ENCODE data around the gene ZBTB47. TPM values are rescaled to one million over a fixed set of nuclear protein-coding genes. Genes with fewer than 3 reads are reported as not detected.
A peak's percentile ranks its signal among the peaks of the same experiment; 100 is the strongest.

Gene ZBTB47
- total and polyA plus RNA-seq, 4 experiments from 2014 or later: 1.4 to 1.8 TPM; not detected in 2

DNA sequence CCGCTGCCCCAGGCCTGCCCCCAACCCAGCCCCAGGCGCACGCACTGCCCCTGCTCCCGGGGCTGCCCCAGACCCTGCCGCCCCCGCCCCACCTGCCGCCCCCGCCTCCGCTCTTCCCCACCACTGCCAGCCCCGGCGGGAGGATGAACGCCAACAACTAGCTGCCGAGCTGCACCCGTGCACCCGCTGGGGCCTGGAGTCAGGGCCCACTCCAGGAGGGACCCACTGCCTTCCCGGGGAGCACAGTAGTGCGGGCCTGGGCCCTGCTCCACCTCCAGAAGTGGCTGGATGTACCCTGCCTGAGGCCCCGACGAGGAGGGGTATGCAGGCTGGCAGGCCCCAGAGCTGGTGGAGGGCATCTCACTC, 10.9 kb downstream of the ZBTB47 start:
- H3K4me3 Mint-ChIP-seq: no peak overlapping the region
- peaks cover 0 to 6% of the 10 kb centered on the region in 2 donors for H3K27me3 Mint-ChIP-seq
- H3K27ac Mint-ChIP-seq: no peak overlapping the region
- Histone ChIP-seq H3K36me3 (ENCODE audit: insufficient read depth, low read length) (no peaks in the 10 kb centered on the region), H3K4me3 (ENCODE audit: low read length in 2 of 2) (no peak overlapping the region), H3K27me3 (ENCODE audit: insufficient read depth, low read length) (no peaks in the 10 kb centered on the region), H3K9me3 (ENCODE audit: control insufficient read depth in 1 of 2, low read length in 2 of 2) (no peaks in the 10 kb centered on the region), H3K4me1 (ENCODE audit: insufficient read depth, low read length) (no peaks in the 10 kb centered on the region), H3K27ac (ENCODE audit: low read depth, low read length) (no peak overlapping the region)
- no peak for DNase-seq
- intact Hi-C loops (cut with micrococcal nuclease): no loop called here
- ChIA-PET CTCF (ENCODE audit: partially characterized antibody) (no interaction called here), POLR2A (ENCODE audit: partially characterized antibody) (no interaction called here)
- peaks cover 0 to 6% (median 1%) of the 10 kb centered on the region in 4 donors for H3K4me1 Mint-ChIP-seq
- peaks cover 0 to 3% (median 0%) of the 10 kb centered on the region in 8 donors for H3K9me3 Mint-ChIP-seq
- H3K36me3 Mint-ChIP-seq: peaks cover 0 to 4% of the 10 kb centered on the region in 2 donors

DNA sequence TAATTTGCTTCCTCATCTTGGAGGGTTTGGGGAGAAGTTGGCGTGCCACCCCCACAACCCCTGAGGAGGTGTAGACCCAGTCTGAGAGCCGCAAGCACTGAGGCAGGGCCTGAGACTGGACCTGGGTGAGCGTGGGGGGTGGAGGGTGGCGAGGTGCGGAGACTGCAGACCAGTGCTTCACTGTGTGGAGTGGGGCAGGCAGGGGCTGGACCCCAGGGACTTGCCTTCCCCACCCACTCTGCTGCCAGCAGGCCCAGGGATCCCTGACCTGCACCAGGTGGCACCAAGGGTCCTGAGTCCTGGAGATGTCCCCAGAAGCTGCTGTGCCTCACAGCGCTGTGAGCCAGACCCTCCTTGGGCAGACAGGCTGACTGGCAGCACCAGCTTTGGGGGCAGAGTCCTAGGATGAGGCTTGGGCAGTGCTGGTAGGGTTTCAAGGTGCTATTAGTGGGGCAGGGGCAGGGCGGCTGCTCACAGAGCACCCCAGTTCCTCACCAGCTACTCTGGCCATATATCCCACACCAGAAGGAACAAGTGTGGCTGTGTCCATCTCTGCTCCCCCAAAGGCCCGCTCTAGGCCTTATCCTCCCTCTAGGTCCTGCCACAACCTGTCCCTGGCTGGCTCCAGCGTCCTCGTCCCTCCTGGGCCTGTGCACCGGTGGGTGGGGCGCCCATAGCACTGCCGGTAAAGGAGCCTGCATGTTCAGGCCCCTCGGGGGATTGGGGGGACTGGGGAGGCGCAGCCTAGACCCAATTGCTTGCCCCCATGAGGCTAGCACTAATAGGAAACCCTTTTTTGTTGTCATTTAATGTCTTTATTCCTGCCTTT, 11.8 kb downstream of the ZBTB47 start:
- no peaks in the 10 kb centered on the region for H3K36me3 ChIP-seq (ENCODE audit: insufficient read depth, low read length)
- no peaks in the 10 kb centered on the region for H3K27me3 ChIP-seq (ENCODE audit: insufficient read depth, low read length)
- POLR2A ChIA-PET (ENCODE audit: partially characterized antibody): no interaction called here
- Mint-ChIP-seq H3K27ac (no peak overlapping the region), H3K4me3 (no peak overlapping the region), H3K9me3 (peaks cover 0 to 5% (median 0%) of the 10 kb centered on the region in 8 donors), H3K27me3 (peaks cover 0 to 6% of the 10 kb centered on the region in 2 donors), H3K4me1 (peaks cover 0 to 6% (median 0%) of the 10 kb centered on the region in 4 donors), H3K36me3 (peaks cover 0 to 4% of the 10 kb centered on the region in 2 donors)
- no peak overlapping the region for H3K27ac ChIP-seq (ENCODE audit: low read depth, low read length)
- DNase-seq: no peak
- no peaks in the 10 kb centered on the region for H3K9me3 ChIP-seq (ENCODE audit: control insufficient read depth in 1 of 2, low read length in 2 of 2)
- intact Hi-C loops (cut with micrococcal nuclease): no loop called here
- H3K4me1 ChIP-seq (ENCODE audit: insufficient read depth, low read length): no peaks in the 10 kb centered on the region
- CTCF ChIA-PET (ENCODE audit: partially characterized antibody): no interaction called here
- H3K4me3 ChIP-seq (ENCODE audit: low read length in 2 of 2): no peak overlapping the region

DNA sequence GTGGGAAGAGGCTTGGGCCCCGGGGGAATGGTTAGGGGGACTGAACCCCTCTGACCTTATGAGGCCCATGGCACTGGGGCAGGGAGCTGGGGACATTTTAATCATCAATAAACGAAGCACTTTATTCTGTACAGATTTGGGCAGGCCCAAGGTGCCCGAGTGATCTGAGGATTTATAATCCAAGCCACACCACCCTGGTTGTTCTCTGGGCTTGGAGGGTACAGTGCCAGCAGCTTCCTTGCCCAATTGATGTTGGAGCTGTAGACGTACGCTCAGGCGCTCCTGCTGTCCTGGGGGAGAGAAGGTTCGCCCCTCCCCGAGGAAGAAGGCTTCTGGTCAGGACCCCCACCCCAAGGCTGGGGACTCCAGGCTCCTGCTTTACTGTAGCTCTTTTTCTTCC, 12.5 kb downstream of the ZBTB47 start:
- no peaks in the 10 kb centered on the region for H3K4me1 ChIP-seq (ENCODE audit: insufficient read depth, low read length)
- no peak overlapping the region for H3K4me3 ChIP-seq (ENCODE audit: low read length in 2 of 2)
- Mint-ChIP-seq H3K27ac (no peak overlapping the region), H3K36me3 (peaks cover 0 to 4% of the 10 kb centered on the region in 2 donors), H3K27me3 (peaks cover 0 to 6% of the 10 kb centered on the region in 2 donors), H3K4me3 (no peak overlapping the region), H3K9me3 (peaks cover 0 to 6% (median 0%) of the 10 kb centered on the region in 8 donors), H3K4me1 (peaks cover 0 to 2% (median 0%) of the 10 kb centered on the region in 4 donors)
- H3K27me3 ChIP-seq (ENCODE audit: insufficient read depth, low read length): no peaks in the 10 kb centered on the region
- CTCF ChIA-PET (ENCODE audit: partially characterized antibody): no interaction called here
- no peak overlapping the region for H3K27ac ChIP-seq (ENCODE audit: low read depth, low read length)
- POLR2A ChIA-PET (ENCODE audit: partially characterized antibody): no interaction called here
- intact Hi-C loops (cut with micrococcal nuclease): no loop called here
- H3K9me3 ChIP-seq (ENCODE audit: control insufficient read depth in 1 of 2, low read length in 2 of 2): no peaks in the 10 kb centered on the region
- H3K36me3 ChIP-seq (ENCODE audit: insufficient read depth, low read length): no peaks in the 10 kb centered on the region
- no peak for DNase-seq

DNA sequence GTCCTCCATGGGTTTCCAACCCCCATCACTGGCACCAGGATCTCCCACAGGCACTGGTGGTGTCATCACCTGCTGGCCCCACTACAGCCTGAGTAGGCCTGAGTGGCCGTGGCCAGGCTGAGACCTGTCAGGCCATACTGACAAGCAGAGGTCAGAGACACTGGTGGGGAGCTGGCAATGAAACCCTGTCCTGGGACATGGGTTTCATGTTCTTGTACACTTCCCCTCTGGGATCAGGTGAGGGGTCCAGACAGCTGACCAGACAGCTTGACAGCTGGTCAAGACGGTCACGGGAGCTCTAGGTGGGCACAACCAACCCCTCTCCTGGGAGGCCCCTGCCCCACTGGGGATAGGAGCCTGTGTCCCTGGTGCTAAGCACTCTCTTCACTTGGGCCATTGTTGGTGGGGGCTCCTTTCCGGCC, 13.1 kb downstream of the ZBTB47 start:
- ChIA-PET POLR2A (ENCODE audit: partially characterized antibody) (no interaction called here), CTCF (ENCODE audit: partially characterized antibody) (no interaction called here)
- no peak overlapping the region for H3K27ac ChIP-seq (ENCODE audit: low read depth, low read length)
- no peaks in the 10 kb centered on the region for H3K9me3 ChIP-seq (ENCODE audit: control insufficient read depth in 1 of 2, low read length in 2 of 2)
- no peak for DNase-seq
- Mint-ChIP-seq H3K36me3 (peaks cover 0 to 4% of the 10 kb centered on the region in 2 donors), H3K9me3 (peaks cover 0 to 6% (median 0%) of the 10 kb centered on the region in 8 donors), H3K27ac (no peak overlapping the region), H3K4me3 (no peak overlapping the region), H3K27me3 (peaks cover 0 to 6% of the 10 kb centered on the region in 2 donors), H3K4me1 (no peaks in the 10 kb centered on the region)
- intact Hi-C loops (cut with micrococcal nuclease): no loop called here
- no peaks in the 10 kb centered on the region for H3K4me1 ChIP-seq (ENCODE audit: insufficient read depth, low read length)
- H3K4me3 ChIP-seq (ENCODE audit: low read length in 2 of 2): no peak overlapping the region
- no peaks in the 10 kb centered on the region for H3K27me3 ChIP-seq (ENCODE audit: insufficient read depth, low read length)
- no peaks in the 10 kb centered on the region for H3K36me3 ChIP-seq (ENCODE audit: insufficient read depth, low read length)

DNA sequence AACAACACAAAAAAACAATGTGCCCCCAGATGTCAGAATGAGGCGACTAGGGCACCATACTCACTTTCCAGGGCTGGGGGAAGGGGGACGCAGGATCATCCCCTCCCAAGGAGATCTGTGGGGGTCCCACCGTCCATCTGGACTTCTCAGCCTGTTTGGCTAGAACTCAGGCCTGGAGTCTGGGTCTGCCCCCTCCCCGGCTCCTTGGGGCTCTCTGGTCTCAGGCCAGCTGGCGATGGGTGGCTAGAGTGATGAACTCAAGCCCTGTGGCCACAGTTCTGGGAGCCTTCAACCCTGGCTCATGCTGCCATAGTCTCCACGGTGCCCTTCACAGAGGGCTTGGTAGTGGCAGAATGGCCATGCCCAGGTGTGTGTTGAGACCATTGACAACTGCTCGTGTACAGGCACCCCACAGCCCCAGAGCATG, 13.6 kb downstream of the ZBTB47 start:
- Mint-ChIP-seq H3K4me3 (no peak overlapping the region), H3K27me3 (peaks cover 0 to 6% of the 10 kb centered on the region in 2 donors), H3K27ac (peak overlapping the region in 1 of 7 donors; percentile 32), H3K4me1 (no peaks in the 10 kb centered on the region), H3K9me3 (peaks cover 0 to 6% (median 0%) of the 10 kb centered on the region in 8 donors), H3K36me3 (peaks cover 0 to 4% of the 10 kb centered on the region in 2 donors)
- H3K9me3 ChIP-seq (ENCODE audit: control insufficient read depth in 1 of 2, low read length in 2 of 2): no peaks in the 10 kb centered on the region
- intact Hi-C loops (cut with micrococcal nuclease): no loop called here
- no peaks in the 10 kb centered on the region for H3K4me1 ChIP-seq (ENCODE audit: insufficient read depth, low read length)
- H3K27ac ChIP-seq (ENCODE audit: low read depth, low read length): no peak overlapping the region
- DNase-seq: no peak
- CTCF ChIA-PET (ENCODE audit: partially characterized antibody): no interaction called here
- H3K27me3 ChIP-seq (ENCODE audit: insufficient read depth, low read length): no peaks in the 10 kb centered on the region
- POLR2A ChIA-PET (ENCODE audit: partially characterized antibody): no interaction called here
- H3K4me3 ChIP-seq (ENCODE audit: low read length in 2 of 2): no peak overlapping the region
- H3K36me3 ChIP-seq (ENCODE audit: insufficient read depth, low read length): no peaks in the 10 kb centered on the region

DNA sequence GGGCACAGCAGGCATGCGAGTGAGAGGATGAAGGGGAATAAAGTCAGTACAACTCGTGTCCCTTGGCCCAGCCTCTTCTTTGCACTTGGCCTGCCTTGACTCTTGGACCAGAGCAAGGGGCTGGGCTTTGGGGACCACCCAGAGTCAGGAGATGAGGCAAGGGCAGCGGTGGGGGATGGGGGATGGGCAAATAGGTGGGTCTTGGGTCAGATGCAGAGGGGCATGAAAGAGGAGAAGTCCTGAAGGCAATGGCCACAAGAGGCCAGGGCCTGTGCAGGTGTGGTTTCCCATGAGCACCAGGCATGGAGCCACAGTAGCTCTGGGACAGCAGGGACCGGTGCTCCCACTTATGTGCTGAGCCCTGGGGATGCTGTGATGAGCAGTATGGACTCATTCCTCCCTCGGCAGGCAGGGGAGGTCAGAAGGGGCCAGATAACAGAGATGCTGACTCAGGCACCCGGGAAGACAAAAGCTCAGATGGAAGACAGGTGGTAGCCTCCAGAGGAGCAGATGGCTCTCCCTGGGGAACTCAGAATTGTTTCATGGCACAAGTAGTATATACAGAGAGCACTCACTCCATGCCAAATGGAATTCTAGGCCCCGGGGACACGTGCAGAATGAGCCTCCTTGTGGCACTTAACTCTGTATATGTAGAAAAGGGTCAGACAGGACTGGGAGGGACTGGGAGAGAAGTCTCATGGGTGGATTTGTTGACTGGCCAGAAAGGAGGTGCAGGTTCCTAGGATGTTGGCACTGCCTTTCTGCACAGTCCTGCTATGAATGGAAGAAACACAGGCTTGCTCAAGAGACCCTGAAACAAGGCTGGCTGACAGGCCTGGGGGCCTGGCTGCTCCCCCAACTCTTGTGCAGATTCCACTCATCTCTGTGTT, 14.3 kb downstream of the ZBTB47 start:
- Histone ChIP-seq H3K27ac (ENCODE audit: low read depth, low read length) (no peak overlapping the region), H3K27me3 (ENCODE audit: insufficient read depth, low read length) (no peaks in the 10 kb centered on the region), H3K36me3 (ENCODE audit: insufficient read depth, low read length) (no peaks in the 10 kb centered on the region), H3K4me1 (ENCODE audit: insufficient read depth, low read length) (no peaks in the 10 kb centered on the region), H3K9me3 (ENCODE audit: control insufficient read depth in 1 of 2, low read length in 2 of 2) (no peaks in the 10 kb centered on the region), H3K4me3 (ENCODE audit: low read length in 2 of 2) (no peak overlapping the region)
- peak overlapping the region in 1 of 7 donors; percentile 32 for H3K27ac Mint-ChIP-seq
- POLR2A ChIA-PET (ENCODE audit: partially characterized antibody): no interaction called here
- no peak overlapping the region for H3K4me3 Mint-ChIP-seq
- H3K27me3 Mint-ChIP-seq: peaks cover 0 to 6% of the 10 kb centered on the region in 2 donors
- no peaks in the 10 kb centered on the region for H3K4me1 Mint-ChIP-seq
- DNase-seq: no peak
- peaks cover 0 to 6% (median 0%) of the 10 kb centered on the region in 8 donors for H3K9me3 Mint-ChIP-seq
- intact Hi-C loops (cut with micrococcal nuclease): no loop called here
- peaks cover 0 to 4% of the 10 kb centered on the region in 2 donors for H3K36me3 Mint-ChIP-seq
- CTCF ChIA-PET (ENCODE audit: partially characterized antibody): no interaction called here

DNA sequence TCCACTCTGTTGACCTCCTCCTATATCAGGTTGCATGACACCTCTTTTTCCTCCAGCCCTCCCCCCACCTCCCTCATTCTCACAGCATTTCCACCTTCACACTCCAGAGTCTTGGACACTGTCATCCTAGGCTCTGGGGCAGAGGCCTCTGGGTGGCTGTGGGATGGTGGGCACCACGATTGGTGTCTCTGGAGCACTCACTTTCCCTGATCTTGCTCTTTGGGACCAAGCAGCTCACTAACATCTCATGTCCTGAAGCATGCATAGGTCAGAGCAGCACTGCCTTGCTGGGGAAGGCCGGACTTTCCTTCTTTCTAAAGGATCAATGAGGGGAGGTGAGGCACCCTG, 14.9 kb downstream of the ZBTB47 start:
- intact Hi-C loops (cut with micrococcal nuclease): no loop called here
- peaks cover 0 to 6% of the 10 kb centered on the region in 2 donors for H3K27me3 Mint-ChIP-seq
- POLR2A ChIA-PET (ENCODE audit: partially characterized antibody): no interaction called here

More for the DNA sequence above, 14.9 kb downstream of the ZBTB47 start:
- H3K9me3 Mint-ChIP-seq: peaks cover 0 to 6% (median 0%) of the 10 kb centered on the region in 8 donors
- H3K36me3 Mint-ChIP-seq: peaks cover 0 to 4% of the 10 kb centered on the region in 2 donors
- no peak overlapping the region for H3K4me3 Mint-ChIP-seq
- H3K4me1 ChIP-seq (ENCODE audit: insufficient read depth, low read length): no peaks in the 10 kb centered on the region
- no peaks in the 10 kb centered on the region for H3K36me3 ChIP-seq (ENCODE audit: insufficient read depth, low read length)
- no peak overlapping the region for H3K4me3 ChIP-seq (ENCODE audit: low read length in 2 of 2)
- no peak overlapping the region for H3K27ac ChIP-seq (ENCODE audit: low read depth, low read length)
- CTCF ChIA-PET (ENCODE audit: partially characterized antibody): no interaction called here
- H3K9me3 ChIP-seq (ENCODE audit: control insufficient read depth in 1 of 2, low read length in 2 of 2): no peaks in the 10 kb centered on the region
- no peak overlapping the region for H3K27ac Mint-ChIP-seq
- no peaks in the 10 kb centered on the region for H3K27me3 ChIP-seq (ENCODE audit: insufficient read depth, low read length)
- H3K4me1 Mint-ChIP-seq: no peaks in the 10 kb centered on the region
- DNase-seq: no peak
